Tibial nerve (tissue), 4 donors: ENCODE results near the gene PRICKLE1. TPM values are rescaled to one million over a fixed set of nuclear protein-coding genes. Genes with fewer than 3 reads are reported as not detected.

Experiments
- DNase-seq, 2 donors: peaks; one replicate each; pipeline ENCODE4 v3.0.0-alpha.2; 2019; ENCODE audit warnings: low spot score in 2 of 2
- H3K27ac ChIP-seq, 4 donors: fragments of 200-600 bp; sonication (generic) in 3 of 4; one replicate each; pipeline ENCODE4 v1.5.1; 2017 to 2019; ENCODE audit warnings: mild to moderate bottlenecking in 1 of 4
- H3K27me3 ChIP-seq, 2 donors: fragments of 200-600 bp; sonication (generic) in 1 of 2; one replicate each; pipeline versions ENCODE4 v1.5.1 to v1.6.0; 2017 to 2019
- H3K36me3 ChIP-seq, 3 donors: fragments of 200-600 bp; sonication (generic); one replicate each; pipeline ENCODE4 v1.5.1; 2018 to 2019
- H3K4me1 ChIP-seq, 4 donors: fragments of 200-600 bp; sonication (generic) in 3 of 4; one replicate each; pipeline ENCODE4 v1.5.1; 2017 to 2019
- H3K4me3 ChIP-seq, 4 donors: fragments of 200-600 bp; sonication (generic) in 3 of 4; one replicate each; pipeline ENCODE4 v1.5.1; 2017 to 2019; ENCODE audit warnings: mild to moderate bottlenecking in 1 of 4, moderate library complexity in 1 of 4
- H3K9me3 ChIP-seq, 4 donors: fragments of 200-600 bp; sonication (generic) in 3 of 4; one replicate each; pipeline ENCODE4 v1.5.1; 2017 to 2019
- EP300 ChIP-seq, 2 donors: sonication (generic); formaldehyde crosslinking; IDR thresholded peaks; one replicate each; pipeline ENCODE4 v1.6.1; 2017; ENCODE audit warnings: antibody characterized with exemption in 2 of 2, mild to moderate bottlenecking in 1 of 2
- POLR2A ChIP-seq, 2 donors: fragments of 450-650 bp; IDR thresholded peaks; one replicate each; pipeline ENCODE4 v1.6.1; 2017; ENCODE audit warnings: antibody characterized with exemption in 2 of 2, mild to moderate bottlenecking in 2 of 2, moderate library complexity in 2 of 2
- WGBS, 2 donors: methylation state at CpG; one replicate each; pipeline ENCODE4 v1.1.5; 2018; 5-methylcytosine and 5-hydroxymethylcytosine counted together
- total RNA-seq, 4 donors: library from RNA; depleted of rRNA; stranded (reverse); fragments of >200 nt; gene quantifications; one replicate each; pipeline ENCODE4 v1.1.0, GENCODE V29; 2016
- TF ChIP-seq, protein P1 (sequence below), 5 experiments: fragments of 200-600 bp in 3 of 5; fragments of 450-650 bp in 2 of 5; sonication (generic) in 3 of 5; IDR thresholded peaks; one replicate each; pipeline ENCODE4 v1.5.1; 2016 to 2019; ENCODE audit warnings: antibody characterized with exemption in 5 of 5, mild to moderate bottlenecking in 3 of 5, moderate library complexity in 2 of 5

PRICKLE1 gene
- total RNA-seq, 4 donors from 2014 or later: 21.6 to 51.7 (median 34.5) TPM

DNA sequence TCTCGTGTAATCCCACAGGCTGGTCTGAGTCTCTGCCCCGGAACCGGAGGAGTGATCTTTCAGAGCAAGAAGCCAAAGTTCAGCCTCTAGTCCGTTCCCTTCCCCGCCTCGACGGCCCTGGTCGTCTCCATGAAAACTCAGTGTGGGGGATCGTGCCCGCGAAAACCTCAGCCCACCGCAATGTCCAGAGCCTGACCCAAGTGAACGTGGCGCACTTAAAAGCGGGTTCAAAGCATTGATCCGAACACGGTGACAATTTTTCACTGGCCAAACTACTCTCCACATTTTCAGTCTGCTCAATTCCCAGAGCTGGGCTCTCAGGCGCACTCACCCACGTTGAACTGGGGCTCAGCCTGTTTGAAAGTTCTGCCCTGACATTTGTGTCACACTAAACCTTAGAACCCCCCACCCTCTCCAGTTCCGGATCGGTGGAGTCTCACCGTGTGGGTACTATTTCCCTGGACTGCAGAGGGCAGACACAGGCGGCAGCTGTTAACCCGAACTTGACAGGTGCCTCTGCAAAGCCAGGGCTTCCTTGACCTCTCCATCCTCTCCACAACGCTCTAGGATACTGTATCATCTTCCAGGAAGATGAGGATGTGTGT lies 886 bp upstream of the PRICKLE1 start:
- 2 to 3% methylated on average over 13 to 24 of the region's 25 CpGs for WGBS, 2 donors
- no peaks in the 10 kb centered on the region for H3K36me3 ChIP-seq

GRCh38 chr12:42588524-42589464 lies 752 bp downstream of the PRICKLE1 start:
- Histone ChIP-seq H3K9me3 (no peaks in the 10 kb centered on the region), H3K36me3 (no peaks in the 10 kb centered on the region), H3K27me3 (no peaks in the 10 kb centered on the region), H3K27ac (peak overlapping the region; percentile 39 to 92 (median 83)), H3K4me3 (peak overlapping the region; percentile 75 to 93 (median 90)), H3K4me1 (peaks cover 0 to 42% (median 9%) of the 10 kb centered on the region in 4 donors)
- 6% methylated on average over 19 to 47 of the region's 52 CpGs for WGBS, 2 donors
- TF ChIP-seq EP300 (IDR thresholded peaks at IDR 0.05): peak in 1 of 2 donors; percentile 4
- TF ChIP-seq, protein P1, sequence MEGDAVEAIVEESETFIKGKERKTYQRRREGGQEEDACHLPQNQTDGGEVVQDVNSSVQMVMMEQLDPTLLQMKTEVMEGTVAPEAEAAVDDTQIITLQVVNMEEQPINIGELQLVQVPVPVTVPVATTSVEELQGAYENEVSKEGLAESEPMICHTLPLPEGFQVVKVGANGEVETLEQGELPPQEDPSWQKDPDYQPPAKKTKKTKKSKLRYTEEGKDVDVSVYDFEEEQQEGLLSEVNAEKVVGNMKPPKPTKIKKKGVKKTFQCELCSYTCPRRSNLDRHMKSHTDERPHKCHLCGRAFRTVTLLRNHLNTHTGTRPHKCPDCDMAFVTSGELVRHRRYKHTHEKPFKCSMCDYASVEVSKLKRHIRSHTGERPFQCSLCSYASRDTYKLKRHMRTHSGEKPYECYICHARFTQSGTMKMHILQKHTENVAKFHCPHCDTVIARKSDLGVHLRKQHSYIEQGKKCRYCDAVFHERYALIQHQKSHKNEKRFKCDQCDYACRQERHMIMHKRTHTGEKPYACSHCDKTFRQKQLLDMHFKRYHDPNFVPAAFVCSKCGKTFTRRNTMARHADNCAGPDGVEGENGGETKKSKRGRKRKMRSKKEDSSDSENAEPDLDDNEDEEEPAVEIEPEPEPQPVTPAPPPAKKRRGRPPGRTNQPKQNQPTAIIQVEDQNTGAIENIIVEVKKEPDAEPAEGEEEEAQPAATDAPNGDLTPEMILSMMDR (IDR thresholded peaks at IDR 0.05): peak; percentile 12 to 57 (median 52)
- no peak for TF ChIP-seq POLR2A (IDR thresholded peaks at IDR 0.05)
- peak in 1 of 2 donors; percentile 12 for DNase-seq

More for the DNA sequence above, 886 bp upstream of the PRICKLE1 start:
- Histone ChIP-seq H3K27me3 (no peaks in the 10 kb centered on the region), H3K9me3 (no peaks in the 10 kb centered on the region), H3K4me3 (peak overlapping the region; percentile 47 to 93 (median 82)), H3K4me1 (peaks cover 0 to 25% (median 4%) of the 10 kb centered on the region in 4 donors), H3K27ac (peak overlapping the region in 3 of 4 donors; percentile 6 to 91 (median 44))
- no peak for DNase-seq
- no peak for TF ChIP-seq POLR2A (IDR thresholded peaks at IDR 0.05)
- TF ChIP-seq, protein P1 (IDR thresholded peaks at IDR 0.05): no peak
- no peak for TF ChIP-seq EP300 (IDR thresholded peaks at IDR 0.05)

DNA sequence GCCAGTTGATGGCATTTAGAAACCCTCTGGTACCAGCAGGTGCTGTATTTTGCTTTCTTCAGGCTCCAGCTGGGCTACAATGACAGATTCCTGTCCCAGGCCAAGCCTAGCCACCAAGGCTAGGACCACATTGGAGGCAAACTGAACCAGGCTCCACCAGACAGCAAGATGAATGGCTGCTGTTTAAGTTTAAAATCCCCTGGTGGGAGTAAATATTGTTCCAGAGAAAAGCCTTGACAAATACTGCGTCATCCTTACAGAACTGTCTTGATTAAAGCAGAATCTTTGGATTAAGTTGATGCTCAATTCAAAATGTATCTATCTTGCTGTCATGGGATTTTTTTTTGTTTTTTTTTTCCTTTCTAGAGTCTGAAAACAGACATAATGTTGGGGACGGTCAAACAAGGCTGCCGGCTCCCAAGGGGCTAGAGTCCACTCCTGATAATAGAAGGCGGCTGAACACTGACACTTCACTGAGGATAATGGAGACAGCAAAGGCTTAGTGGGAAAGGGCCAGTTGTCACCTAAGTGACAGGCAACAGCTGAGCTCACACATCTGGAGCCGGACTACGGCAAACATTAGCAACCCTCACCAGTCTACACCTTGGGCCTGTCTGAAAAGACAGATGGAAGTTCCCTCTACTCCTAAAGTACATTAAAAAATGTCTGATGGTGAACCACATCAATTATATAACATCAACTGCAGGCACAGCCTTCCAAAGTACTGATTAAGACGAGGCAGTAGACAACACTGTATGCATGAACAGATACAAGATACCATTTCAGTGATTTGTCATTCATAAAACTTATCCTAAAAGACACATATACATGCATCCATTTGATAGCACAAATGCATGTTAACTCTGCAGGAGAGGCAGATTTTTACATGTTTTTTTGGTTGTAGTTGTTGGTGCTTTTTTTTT lies 1.7 kb downstream of the PRICKLE1 start:
- Histone ChIP-seq H3K4me3 (peak overlapping the region; percentile 75 to 93 (median 90)), H3K27ac (peak overlapping the region; percentile 39 to 92 (median 83)), H3K36me3 (no peaks in the 10 kb centered on the region), H3K27me3 (no peaks in the 10 kb centered on the region), H3K4me1 (peaks cover 0 to 51% (median 11%) of the 10 kb centered on the region in 4 donors), H3K9me3 (no peaks in the 10 kb centered on the region)
- WGBS, 2 donors: 40 to 53% methylated on average over 7 of the region's 7 CpGs
- no peak for DNase-seq
- TF ChIP-seq EP300 (IDR thresholded peaks at IDR 0.05) (no peak), POLR2A (IDR thresholded peaks at IDR 0.05) (no peak)
- TF ChIP-seq, protein P1 (IDR thresholded peaks at IDR 0.05): no peak

- no peaks in the 10 kb centered on the region for H3K36me3 ChIP-seq
- WGBS, 2 donors: 52 to 57% methylated on average over 1 of the region's 1 CpG
- no peak for DNase-seq
- H3K4me3 ChIP-seq: no peak overlapping the region
- no peaks in the 10 kb centered on the region for H3K9me3 ChIP-seq
- H3K27ac ChIP-seq: peak overlapping the region in 1 of 4 donors; percentile 62
- H3K4me1 ChIP-seq: peaks cover 0 to 64% (median 11%) of the 10 kb centered on the region in 4 donors
- TF ChIP-seq POLR2A (IDR thresholded peaks at IDR 0.05) (no peak), EP300 (IDR thresholded peaks at IDR 0.05) (no peak)
- TF ChIP-seq, protein P1 (IDR thresholded peaks at IDR 0.05): peak in 1 of 5 experiments; percentile 18
- H3K27me3 ChIP-seq: no peaks in the 10 kb centered on the region
Observed at GRCh38 chr12:42586268-42586667, 3.3 kb downstream of the PRICKLE1 start.
